AG09319 (cell line): ENCODE measurements around the gene PKD1L1.

Source experiments
- DNase-seq: peaks from one replicate; pipeline ENCODE4 v3.0.0-alpha.2; 2010; ENCODE audit warnings: low read depth; ENCODE audit errors: extremely low read depth
- CTCF ChIP-seq: IDR thresholded peaks from 2 replicates; pipeline ENCODE4 v1.5.1; 2011; ENCODE audit warnings: low read depth, mild to moderate bottlenecking, inconsistent platforms, low read length, moderate library complexity

Gene PKD1L1

DNA sequence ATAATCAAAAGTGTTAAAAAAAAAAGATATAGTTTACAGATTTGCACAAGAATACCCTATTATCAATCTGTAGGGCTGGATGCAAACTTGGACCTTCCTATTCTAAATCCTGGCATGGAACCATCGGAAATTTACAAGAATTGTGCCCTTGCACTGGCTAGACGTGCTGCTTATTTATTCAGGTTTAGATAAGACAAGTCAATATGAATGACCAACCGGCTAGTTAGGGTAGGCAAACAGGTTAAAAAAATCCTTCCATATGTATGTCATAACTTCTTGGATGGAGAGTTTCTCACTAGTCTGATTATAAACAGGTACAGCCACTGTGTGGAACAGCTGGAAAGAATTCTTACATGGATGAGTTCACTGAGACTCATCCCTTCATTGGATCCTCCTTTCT is 41.4 kb downstream of the PKD1L1 start:
- TF ChIP-seq CTCF, result no peak
- no peak for DNase-seq

GRCh38 chr7:47905076-47905920 is 43.0 kb downstream of the PKD1L1 start:
- no peak for DNase-seq
- no peak for TF ChIP-seq CTCF

- DNase-seq, result no peak
- TF ChIP-seq CTCF, result no peak
Observed at GRCh38 chr7:47902013-47902412, 46.3 kb downstream of the PKD1L1 start.

- TF ChIP-seq CTCF, result no peak
- DNase-seq, result no peak
Observed at GRCh38 chr7:47901542-47901941, 46.7 kb downstream of the PKD1L1 start.

- no peak for DNase-seq
- TF ChIP-seq CTCF, result no peak
Observed at GRCh38 chr7:47897831-47898230, 50.4 kb downstream of the PKD1L1 start.

DNA sequence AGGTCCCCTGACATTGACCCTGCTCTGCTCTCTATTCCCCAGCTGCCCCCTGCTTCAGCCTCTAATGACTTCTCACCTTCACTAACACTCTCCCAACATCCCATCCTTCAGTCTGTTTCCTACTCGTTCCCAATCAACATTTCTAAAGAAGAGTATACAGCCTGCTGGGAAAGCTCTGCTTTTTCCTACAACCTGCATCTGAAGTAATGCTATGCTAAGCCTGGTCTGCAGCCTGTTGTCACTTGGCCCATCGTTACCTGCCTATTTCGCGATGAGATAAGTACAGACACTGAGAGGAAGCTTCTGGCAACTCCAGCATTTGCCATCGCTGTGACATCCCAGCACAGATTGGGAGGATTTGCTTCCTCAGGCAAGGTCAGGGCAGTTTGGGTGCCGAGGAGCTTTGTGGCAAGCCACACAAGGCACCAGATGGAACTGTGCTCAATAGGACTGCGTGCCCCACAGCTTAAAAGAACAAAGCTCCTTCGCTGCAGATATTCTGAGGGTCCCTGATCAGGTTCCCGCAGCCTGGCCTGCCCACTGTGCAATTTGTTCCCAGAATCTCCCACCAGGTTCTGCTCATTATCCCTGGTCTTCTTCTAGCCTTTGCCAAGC is 51.4 kb downstream of the PKD1L1 start:
- DNase-seq, result no peak
- no peak for TF ChIP-seq CTCF

DNA sequence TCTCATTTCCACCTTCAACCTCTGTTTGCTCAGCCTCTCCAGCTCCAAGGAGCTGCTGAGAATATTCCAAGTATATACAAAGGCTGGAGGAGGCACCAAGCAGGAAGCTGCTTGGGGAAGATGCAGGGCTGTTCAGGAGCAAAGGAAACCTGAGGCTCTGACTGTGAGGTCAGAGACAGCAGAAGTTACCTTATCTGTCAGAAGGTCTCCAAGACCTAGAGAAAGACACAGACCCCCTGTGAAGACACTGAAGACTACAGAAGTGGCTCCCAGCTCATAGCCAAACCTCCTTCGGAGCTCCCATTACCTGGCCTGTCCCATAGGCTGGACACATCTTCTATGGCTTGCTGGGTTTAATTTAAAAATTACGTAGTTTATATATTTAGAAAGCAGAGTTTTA is 53.2 kb downstream of the PKD1L1 start:
- TF ChIP-seq CTCF, result no peak
- no peak for DNase-seq
